ENCODE results near the gene PAK5. TPM values are rescaled to one million over a fixed set of nuclear protein-coding genes. Genes with fewer than 3 reads are reported as not detected.

Gene PAK5
- total and polyA plus RNA-seq, 4 donors: 0.02 to 0.17 (median 0.04) TPM; not detected in 1

DNA sequence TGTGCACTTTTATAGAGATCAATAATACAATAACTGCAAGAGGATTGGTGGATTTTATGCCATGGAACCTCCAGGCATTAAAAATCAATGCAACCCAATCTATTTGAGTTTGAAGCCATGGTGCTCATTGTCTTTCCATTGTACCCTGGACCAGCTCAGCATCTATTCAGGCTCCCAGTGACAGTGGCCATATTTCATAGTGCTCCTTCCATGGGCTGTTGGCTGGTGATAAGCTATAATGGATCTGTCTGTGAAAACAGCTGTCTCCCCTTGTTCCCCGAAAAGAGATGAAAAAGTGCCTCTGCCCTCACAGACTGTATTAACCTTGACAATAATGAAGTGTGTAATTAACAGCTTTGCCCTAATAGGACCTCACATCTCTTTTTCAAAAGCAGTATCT is 250.2 kb downstream of the PAK5 start:
- Histone ChIP-seq H3K27me3 (ENCODE audit: control insufficient read depth in 4 of 4, insufficient read depth in 4 of 4, low read length in 3 of 4) (peaks cover 0 to 2% (median 0%) of the 10 kb centered on the region in 4 donors), H3K9ac (ENCODE audit: low read depth in 1 of 2, low read length in 2 of 2) (no peak overlapping the region), H3K4me3 (ENCODE audit: low read depth in 1 of 3, low read length in 3 of 3) (no peak overlapping the region), H3K36me3 (ENCODE audit: control insufficient read depth in 4 of 4, insufficient read depth in 3 of 4, low read depth in 1 of 4, low read length in 3 of 4) (no peaks in the 10 kb centered on the region), H3K9me3 (ENCODE audit: control insufficient read depth in 4 of 4, low read length in 3 of 4) (no peaks in the 10 kb centered on the region), H3K4me1 (ENCODE audit: control insufficient read depth in 4 of 4, insufficient read depth in 4 of 4, low read length in 3 of 4) (no peaks in the 10 kb centered on the region), H3K27ac (ENCODE audit: low read depth in 1 of 2, low read length in 2 of 2) (no peak overlapping the region)
- no peak for DNase-seq (ENCODE audit: low spot score)
- no peak for TF ChIP-seq CTCF (IDR thresholded peaks at IDR 0.05; ENCODE audit: low read depth, low read length, missing input control)
- no peak for TF ChIP-seq ZBTB33 (IDR thresholded peaks at IDR 0.05)
- no peak for TF ChIP-seq SP1 (IDR thresholded peaks at IDR 0.05)
- no peak for TF ChIP-seq RAD21 (IDR thresholded peaks at IDR 0.05)
- WGBS: 83% methylated on average over 1 of the region's 1 CpG

- Histone ChIP-seq H3K4me1 (ENCODE audit: control insufficient read depth in 4 of 4, insufficient read depth in 4 of 4, low read length in 3 of 4) (no peaks in the 10 kb centered on the region), H3K4me3 (ENCODE audit: low read depth in 1 of 3, low read length in 3 of 3) (no peak overlapping the region), H3K36me3 (ENCODE audit: control insufficient read depth in 4 of 4, insufficient read depth in 3 of 4, low read depth in 1 of 4, low read length in 3 of 4) (no peaks in the 10 kb centered on the region), H3K27ac (ENCODE audit: low read depth in 1 of 2, low read length in 2 of 2) (no peak overlapping the region), H3K27me3 (ENCODE audit: control insufficient read depth in 4 of 4, insufficient read depth in 4 of 4, low read length in 3 of 4) (no peaks in the 10 kb centered on the region), H3K9me3 (ENCODE audit: control insufficient read depth in 4 of 4, low read length in 3 of 4) (no peaks in the 10 kb centered on the region), H3K9ac (ENCODE audit: low read depth in 1 of 2, low read length in 2 of 2) (no peak overlapping the region)
- TF ChIP-seq JUND (IDR thresholded peaks at IDR 0.05) (no peak), RXRA (IDR thresholded peaks at IDR 0.05) (no peak), RAD21 (IDR thresholded peaks at IDR 0.05) (no peak), SP1 (IDR thresholded peaks at IDR 0.05) (no peak), CTCF (IDR thresholded peaks at IDR 0.05; ENCODE audit: low read depth, low read length, missing input control) (no peak), FOXA2 (IDR thresholded peaks at IDR 0.05) (no peak), ZBTB33 (IDR thresholded peaks at IDR 0.05) (no peak), MAX (IDR thresholded peaks at IDR 0.05) (no peak), HNF4A (conservative IDR thresholded peaks at IDR 0.05) (no peak), YY1 (IDR thresholded peaks at IDR 0.05) (no peak), REST (IDR thresholded peaks at IDR 0.05) (no peak), TAF1 (conservative IDR thresholded peaks at IDR 0.05) (no peak), FOXA1 (IDR thresholded peaks at IDR 0.05) (no peak), GABPA (IDR thresholded peaks at IDR 0.05 in 1 of 2, conservative IDR thresholded peaks at IDR 0.05 in 1 of 2) (no peak), NR2F2 (IDR thresholded peaks at IDR 0.05) (no peak), HNF4G (IDR thresholded peaks at IDR 0.05) (no peak)
- TF ChIP-seq, protein P1, sequence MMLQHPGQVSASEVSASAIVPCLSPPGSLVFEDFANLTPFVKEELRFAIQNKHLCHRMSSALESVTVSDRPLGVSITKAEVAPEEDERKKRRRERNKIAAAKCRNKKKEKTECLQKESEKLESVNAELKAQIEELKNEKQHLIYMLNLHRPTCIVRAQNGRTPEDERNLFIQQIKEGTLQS (IDR thresholded peaks at IDR 0.05): no peak
- no peak for DNase-seq (ENCODE audit: low spot score)
Measured at GRCh38 chr20:9583151-9583550, 255.7 kb downstream of the PAK5 start.
